ENCODE results near the gene PIGU.
"Not testable (repeated sequence)": the region's sequence is repeated elsewhere in the genome, so short reads cannot be mapped to it uniquely, and the experiment has no call there.

DNA sequence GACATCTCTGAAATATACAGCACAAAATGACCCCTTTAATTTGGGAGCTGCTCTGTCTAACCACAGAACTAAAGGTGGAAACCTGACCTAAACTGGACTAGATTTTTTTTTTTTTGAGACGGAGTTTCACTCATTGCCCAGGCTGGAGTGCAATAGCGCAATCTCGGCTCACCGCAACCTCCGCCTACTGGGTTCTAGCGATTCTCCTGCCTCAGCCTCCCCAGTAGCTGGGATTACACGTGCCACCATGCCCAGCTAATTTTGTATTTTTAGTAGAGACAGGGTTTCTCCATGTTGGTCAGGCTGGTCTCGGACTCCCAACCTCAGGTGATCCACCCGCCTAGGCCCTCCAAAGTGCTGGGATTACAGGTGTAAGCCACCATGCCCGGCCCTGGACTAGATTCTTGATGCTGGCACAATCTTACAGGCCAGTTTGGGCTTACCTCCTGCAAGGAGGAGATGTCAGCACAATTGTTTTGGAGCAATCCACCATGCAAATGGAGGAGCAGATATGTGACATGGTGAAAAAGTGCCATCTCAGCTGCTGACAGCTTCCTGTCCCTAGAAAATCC is 37.1 kb upstream of the PIGU start:
- TF ChIP-seq, protein P1, sequence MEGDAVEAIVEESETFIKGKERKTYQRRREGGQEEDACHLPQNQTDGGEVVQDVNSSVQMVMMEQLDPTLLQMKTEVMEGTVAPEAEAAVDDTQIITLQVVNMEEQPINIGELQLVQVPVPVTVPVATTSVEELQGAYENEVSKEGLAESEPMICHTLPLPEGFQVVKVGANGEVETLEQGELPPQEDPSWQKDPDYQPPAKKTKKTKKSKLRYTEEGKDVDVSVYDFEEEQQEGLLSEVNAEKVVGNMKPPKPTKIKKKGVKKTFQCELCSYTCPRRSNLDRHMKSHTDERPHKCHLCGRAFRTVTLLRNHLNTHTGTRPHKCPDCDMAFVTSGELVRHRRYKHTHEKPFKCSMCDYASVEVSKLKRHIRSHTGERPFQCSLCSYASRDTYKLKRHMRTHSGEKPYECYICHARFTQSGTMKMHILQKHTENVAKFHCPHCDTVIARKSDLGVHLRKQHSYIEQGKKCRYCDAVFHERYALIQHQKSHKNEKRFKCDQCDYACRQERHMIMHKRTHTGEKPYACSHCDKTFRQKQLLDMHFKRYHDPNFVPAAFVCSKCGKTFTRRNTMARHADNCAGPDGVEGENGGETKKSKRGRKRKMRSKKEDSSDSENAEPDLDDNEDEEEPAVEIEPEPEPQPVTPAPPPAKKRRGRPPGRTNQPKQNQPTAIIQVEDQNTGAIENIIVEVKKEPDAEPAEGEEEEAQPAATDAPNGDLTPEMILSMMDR (IDR thresholded peaks at IDR 0.05): not testable (repeated sequence)
- not testable (repeated sequence) for TF ChIP-seq EZH2, EZH2phosphoT487 (IDR thresholded peaks at IDR 0.05)
